HepG2 (cell line): ENCODE data around the gene CALCB. TPM values are rescaled to one million over a fixed set of nuclear protein-coding genes. Genes with fewer than 3 reads are reported as not detected.

Source experiments
- ATAC-seq: fragments of 200-7000 bp; cut with Tn5 transposase; 3 replicates; pipeline ENCODE4 v1.9.1; 2020; ENCODE audit warnings: mild to moderate bottlenecking, moderate library complexity
- BruUV-seq: library from RNA; stranded (reverse); fragments of 400-500 nt; replicated peaks from 2 replicates; lab custom pipeline; 2021; lab: Mats Ljungman, UMichigan
- CTCF ChIA-PET: fragments of 300-600 bp; formaldehyde crosslinking; extraction: SDS; loops from one replicate; lab custom pipeline; 2021; ENCODE audit warnings: low total read pairs, inconsistent platforms, low intra/inter-chr PET ratio; lab: Yijun Ruan, JAX
- POLR2A ChIA-PET: fragments of 350-600 bp; sonication (Branson Sonifier 250); formaldehyde crosslinking; loops from one replicate; lab custom pipeline; 2020; ENCODE audit warnings: antibody characterized with exemption, inconsistent platforms; lab: Yijun Ruan, JAX
- DNase-seq: peaks from one replicate; pipeline ENCODE4 v3.0.0-alpha.2; 2015; ENCODE audit warnings: low spot score
- FAIRE-seq: peaks from 3 replicates; lab custom pipeline; 2011; peaks lifted over from hg19 to GRCh38; lab: Jason Lieb, UNC
- H2AFZ ChIP-seq: one replicate; pipeline ENCODE4 v1.6.1; 2011; ENCODE audit warnings: low read length, inconsistent platforms
- H3K27ac ChIP-seq: fragments of 300-600 bp; 3 replicates; pipeline ENCODE4 v1.8.0; 2011; ENCODE audit warnings: mixed run types, mild to moderate bottlenecking, mixed read lengths, low read length, inconsistent platforms; ENCODE audit not compliant: insufficient read depth; ENCODE audit errors: extremely low read length
- H3K27me3 ChIP-seq, 2 experiments: fragments of 200-600 bp in 1 of 2; 2 replicates in 1 of 2; 3 replicates in 1 of 2; pipeline versions ENCODE4 v1.6.0 to v1.8.0; 2011; ENCODE audit warnings: low read length in 2 of 2, mild to moderate bottlenecking in 2 of 2, moderate library complexity in 2 of 2, inconsistent platforms in 1 of 2; ENCODE audit not compliant: insufficient read depth in 2 of 2, control insufficient read depth in 1 of 2
- H3K36me3 ChIP-seq, 2 experiments: fragments of 200-600 bp in 1 of 2; replicated peaks in 1 of 2; 2 replicates in 1 of 2; 3 replicates in 1 of 2; pipeline versions ENCODE4 v1.5.1 to v1.8.0; 2011; ENCODE audit warnings: low read length in 2 of 2, inconsistent platforms in 1 of 2; ENCODE audit not compliant: insufficient read depth in 2 of 2, control insufficient read depth in 1 of 2
- H3K4me1 ChIP-seq: 2 replicates; pipeline ENCODE4 v1.5.1; 2012; ENCODE audit warnings: low read length, inconsistent platforms; ENCODE audit not compliant: insufficient read depth
- H3K4me2 ChIP-seq: 2 replicates; pipeline ENCODE4 v1.6.0; 2011; ENCODE audit warnings: low read depth, low read length, inconsistent platforms
- H3K4me3 ChIP-seq, 3 experiments: fragments of 200-600 bp in 1 of 3; sonication (generic), shearing (Covaris generic) in 1 of 3; replicated peaks in 1 of 3; 2 replicates each; pipeline ENCODE4 v1.5.1; 2011 to 2016; ENCODE audit warnings: low read length in 3 of 3, inconsistent platforms in 2 of 3, low read depth in 2 of 3, mild to moderate bottlenecking in 2 of 3, control low read depth in 1 of 3, mixed read lengths in 1 of 3; ENCODE audit not compliant: insufficient read depth in 1 of 3
- H3K79me2 ChIP-seq: one replicate; pipeline ENCODE4 v1.6.1; 2011; ENCODE audit warnings: low read length, inconsistent platforms; ENCODE audit not compliant: insufficient read depth
- H3K9ac ChIP-seq: 2 replicates; pipeline ENCODE4 v1.6.0; 2011; ENCODE audit warnings: mild to moderate bottlenecking, low read depth, low read length, inconsistent platforms; ENCODE audit not compliant: insufficient read depth
- H3K9me3 ChIP-seq: 2 replicates; pipeline ENCODE4 v1.5.1; 2012; ENCODE audit warnings: mild to moderate bottlenecking, low read length
- H4K20me1 ChIP-seq: 2 replicates; pipeline ENCODE4 v1.6.0; 2011; ENCODE audit warnings: inconsistent platforms, mild to moderate bottlenecking, low read length, moderate library complexity; ENCODE audit not compliant: insufficient read depth
- CENPT ChIP-seq: sonication (generic); formaldehyde crosslinking; IDR thresholded peaks from 2 replicates; pipeline ENCODE4 v1.8.0; 2022; ENCODE audit warnings: low read depth, mild to moderate bottlenecking, moderate library complexity, missing genetic modification reagents
- MEIS1 ChIP-seq: sonication (generic); formaldehyde crosslinking; IDR thresholded peaks from 2 replicates; pipeline ENCODE4 v1.9.0; 2021; ENCODE audit warnings: mild to moderate bottlenecking, missing genetic modification reagents, moderate library complexity, borderline replicate concordance
- MLXIP ChIP-seq: sonication (generic); formaldehyde crosslinking; IDR thresholded peaks from 2 replicates; pipeline ENCODE4 v1.9.0; 2021; ENCODE audit warnings: missing genetic modification reagents, borderline replicate concordance
- NRL ChIP-seq: sonication (generic); formaldehyde crosslinking; IDR thresholded peaks from 2 replicates; pipeline ENCODE4 v1.5.0; 2020; ENCODE audit warnings: missing genetic modification reagents, mild to moderate bottlenecking, moderate library complexity, borderline replicate concordance
- PLRG1 ChIP-seq: fragments of 450-650 bp; conservative IDR thresholded peaks from 2 replicates; pipeline ENCODE4 v1.6.1; 2016
- POLR2A ChIP-seq, 2 experiments: IDR thresholded peaks; 2 replicates each; pipeline ENCODE4 v1.6.1; 2011; ENCODE audit warnings: low read depth in 2 of 2, low read length in 2 of 2, mild to moderate bottlenecking in 1 of 2, moderate library complexity in 1 of 2; ENCODE audit not compliant: insufficient read depth in 1 of 2
- RAD21 ChIP-seq: fragments of 450-650 bp; formaldehyde crosslinking; IDR thresholded peaks from 2 replicates; pipeline ENCODE4 v1.5.0; 2020; ENCODE audit warnings: mild to moderate bottlenecking
- SALL1 ChIP-seq: sonication (generic); formaldehyde crosslinking; IDR thresholded peaks from 2 replicates; pipeline ENCODE4 v1.8.0; 2022; ENCODE audit warnings: mild to moderate bottlenecking, missing genetic modification reagents
- ZBTB7A ChIP-seq: sonication (generic); formaldehyde crosslinking; IDR thresholded peaks from 2 replicates; pipeline ENCODE4 v1.8.0; 2022; ENCODE audit warnings: mild to moderate bottlenecking, missing genetic modification reagents
- ZFP1 ChIP-seq: IDR thresholded peaks from 2 replicates; pipeline ENCODE4 v1.6.1; 2016
- ZNF12 ChIP-seq: sonication (generic); formaldehyde crosslinking; IDR thresholded peaks from 2 replicates; pipeline ENCODE4 v1.5.0; 2020; ENCODE audit warnings: missing genetic modification reagents
- ZNF121 ChIP-seq: sonication (generic); formaldehyde crosslinking; IDR thresholded peaks from 2 replicates; pipeline ENCODE4 v1.5.0; 2020; ENCODE audit warnings: mild to moderate bottlenecking, missing genetic modification reagents
- ZNF513 ChIP-seq: sonication (generic); formaldehyde crosslinking; conservative IDR thresholded peaks from 2 replicates; pipeline ENCODE4 v1.5.0; 2020; ENCODE audit warnings: missing genetic modification reagents
- ZNF616 ChIP-seq: sonication (generic); formaldehyde crosslinking; IDR thresholded peaks from 2 replicates; pipeline ENCODE4 v1.5.0; 2020; ENCODE audit warnings: low read depth, mild to moderate bottlenecking, missing genetic modification reagents
- ZNF672 ChIP-seq: sonication (generic); formaldehyde crosslinking; IDR thresholded peaks from 2 replicates; pipeline ENCODE4 v1.8.1; 2022; ENCODE audit warnings: missing genetic modification reagents
- ZNF703 ChIP-seq: sonication (generic); formaldehyde crosslinking; IDR thresholded peaks from 2 replicates; pipeline ENCODE4 v1.5.1; 2020; ENCODE audit warnings: missing genetic modification reagents, mild to moderate bottlenecking, moderate library complexity, borderline replicate concordance
- ZNF788 ChIP-seq: sonication (generic); formaldehyde crosslinking; IDR thresholded peaks from 2 replicates; pipeline ENCODE4 v1.5.0; 2020; ENCODE audit warnings: mild to moderate bottlenecking, missing genetic modification reagents, borderline replicate concordance
- WGBS: methylation state at CpG from one replicate; pipeline ENCODE4 v1.1.6; 2017; ENCODE audit warnings: low lambda C conversion rate; 5-methylcytosine and 5-hydroxymethylcytosine counted together
- in situ Hi-C: cut with HindIII; loops from 2 replicates; pipeline ENCODE4 v1.10.0; 2017; ENCODE audit warnings: low pct_unique_long_range_greater_than_20kb; ENCODE audit not compliant: extremely low pct_ligation_motif_present
- intact Hi-C: fragments of 100-400 bp; cut with micrococcal nuclease; formaldehyde crosslinking; loops from one replicate; pipeline ENCODE4 v1.10.0; 2022; ENCODE audit not compliant: unreplicated experiment
- polyA plus RNA-seq, 8 experiments: library from polyadenylated mRNA; depleted of rRNA in 3 of 8; stranded (reverse) in 7 of 8; unstranded in 1 of 8; fragments of >200 nt; fragmentation: Illumina TruSeq in 4 of 8; extraction: Trizol in 4 of 8; gene quantifications; 2 replicates each; pipeline versions ENCODE4 v1.2.1 to v1.2.3, GENCODE V29; 2011 to 2016; ENCODE audit warnings: low read depth in 4 of 8, missing spikeins in 1 of 8, mixed read lengths in 1 of 8; ENCODE audit not compliant: insufficient read depth in 1 of 8
- total RNA-seq, 5 experiments: library from RNA; depleted of rRNA; stranded (reverse); fragments of >200 nt; fragmentation: Illumina TruSeq; extraction: Trizol; gene quantifications; 2 replicates each; pipeline ENCODE4 v1.2.3, GENCODE V29; 2016; ENCODE audit warnings: low read depth in 1 of 5

CALCB gene
- total and polyA plus RNA-seq, 2 of the 13 experiments (the other 11 are each of a cell fraction or from before 2014, with no cell fraction given), result not detected

GRCh38 chr11:15111215-15111614, 37.8 kb downstream of the CALCB start:
- Histone ChIP-seq H3K36me3 (no peaks in the 10 kb centered on the region), H3K27me3 (no peaks in the 10 kb centered on the region; a peak in 1 of 5 replicates), H4K20me1 (no peaks in the 10 kb centered on the region), H3K9ac (no peak overlapping the region), H3K9me3 (no peaks in the 10 kb centered on the region), H3K4me2 (no peak overlapping the region), H3K79me2 (no peaks in the 10 kb centered on the region), H3K4me3 (no peak overlapping the region), H3K4me1 (no peaks in the 10 kb centered on the region), H3K27ac (no peak overlapping the region), H2AFZ (no peak overlapping the region)
- BruUV-seq, result no TSS peak
- WGBS, result 63% methylated on average over 2 of the region's 3 CpGs
- FAIRE-seq (no peak), ATAC-seq (no peak), DNase-seq (no peak)
- in situ Hi-C loops, result no loop called here
- POLR2A ChIA-PET, result no interaction called here
- CTCF ChIA-PET, result no interaction called here
- intact Hi-C loops, result no loop called here
- TF ChIP-seq ZFP1 (CRISPR knock-in tag), result no peak
- no peak for TF ChIP-seq RAD21 (CRISPR knock-in tag)
- no peak for TF ChIP-seq SALL1
- no peak for TF ChIP-seq ZBTB7A (CRISPR knock-in tag)
- no peak for TF ChIP-seq ZNF513
- TF ChIP-seq MEIS1 (CRISPR knock-in tag), result no peak
- no peak for TF ChIP-seq PLRG1
- TF ChIP-seq ZNF788 (CRISPR knock-in tag), result no peak
- TF ChIP-seq CENPT (CRISPR knock-in tag), result no peak
- TF ChIP-seq ZNF616 (CRISPR knock-in tag), result no peak
- no peak for TF ChIP-seq ZNF703
- TF ChIP-seq ZNF672 (CRISPR knock-in tag), result no peak
- no peak for TF ChIP-seq NRL
- no peak for TF ChIP-seq MLXIP
- no peak for TF ChIP-seq ZNF12
- TF ChIP-seq ZNF121 (CRISPR knock-in tag), result no peak
- no peak for TF ChIP-seq POLR2A (IDR thresholded peaks at IDR 0.05; ENCODE audit: insufficient read depth in 1 of 2, low read depth in 2 of 2, low read length in 2 of 2)
